ENCODE results near the gene LTC4S.

GRCh38 chr5:179829732-179830435 is 36.1 kb downstream of the LTC4S start:
- TF ChIP-seq CTCF (IDR thresholded peaks at IDR 0.05; ENCODE audit: borderline replicate concordance, extremely low read depth, low read length, poor library complexity, severe bottlenecking), result no peak
- TF ChIP-seq EZH2 (IDR thresholded peaks at IDR 0.05; ENCODE audit: borderline replicate concordance, low read depth, low read length, severe bottlenecking), result no peak
